Fibroblast of pulmonary artery (primary cell): ENCODE measurements around the gene ADAM11.
"Not testable (repeated sequence)": the region's sequence is repeated elsewhere in the genome, so short reads cannot be mapped to it uniquely, and the experiment has no call there.

ENCODE experiments used
- DNase-seq: peaks from one replicate; pipeline ENCODE4 v3.0.0-alpha.2; 2010; ENCODE audit warnings: low read depth
- H3K4me3 ChIP-seq: replicated peaks from 2 replicates; pipeline ENCODE4 v1.5.1; 2011; ENCODE audit warnings: low read depth, mild to moderate bottlenecking, control low read depth, low read length, moderate library complexity
- CTCF ChIP-seq: IDR thresholded peaks from 2 replicates; pipeline ENCODE4 v1.5.1; 2011; ENCODE audit warnings: mild to moderate bottlenecking, control low read depth, low read length, inconsistent platforms; ENCODE audit errors: missing control alignments

The ADAM11 gene

GRCh38 chr17:44738214-44738906, 20.4 kb upstream of the ADAM11 start:
- no peak for TF ChIP-seq CTCF
- no peak overlapping the region for H3K4me3 ChIP-seq
- DNase-seq: no peak

GRCh38 chr17:44741316-44741715, 17.5 kb upstream of the ADAM11 start:
- no peak for TF ChIP-seq CTCF
- DNase-seq: no peak
- no peak overlapping the region for H3K4me3 ChIP-seq

DNA sequence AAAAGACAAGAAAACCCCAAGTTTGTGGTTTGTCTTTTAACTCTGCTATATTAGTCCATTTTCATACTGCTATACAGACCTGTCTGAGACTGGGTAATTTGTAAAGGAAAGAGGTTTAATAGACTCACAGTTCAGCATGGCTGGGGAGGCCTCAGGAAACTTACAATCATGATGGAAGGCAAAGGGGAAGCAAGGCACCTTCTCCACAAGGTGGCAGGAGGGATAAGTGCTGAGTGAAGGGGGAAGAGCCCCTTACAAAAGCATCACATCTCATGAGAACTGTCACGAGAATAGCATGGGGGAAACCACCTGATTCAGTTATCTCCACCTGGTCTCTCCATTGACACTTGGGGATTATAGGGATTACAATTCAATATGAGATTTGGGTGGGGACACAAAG, 13.5 kb upstream of the ADAM11 start:
- TF ChIP-seq CTCF: no peak
- DNase-seq: no peak
- no peak overlapping the region for H3K4me3 ChIP-seq

- H3K4me3 ChIP-seq: not testable (repeated sequence)
Measured at GRCh38 chr17:44745738-44746137, 13.1 kb upstream of the ADAM11 start.

GRCh38 chr17:44747566-44747965, 11.2 kb upstream of the ADAM11 start:
- DNase-seq: no peak
- TF ChIP-seq CTCF: no peak
- H3K4me3 ChIP-seq: no peak overlapping the region

More at GRCh38 chr17:44745738-44746137, 13.1 kb upstream of the ADAM11 start:
- DNase-seq: not testable (repeated sequence)

- no peak for TF ChIP-seq CTCF
- no peak for DNase-seq
- H3K4me3 ChIP-seq: no peak overlapping the region
Measured at GRCh38 chr17:44749076-44749979, 9.5 kb upstream of the ADAM11 start.

- no peak for TF ChIP-seq CTCF
- no peak for DNase-seq
Measured at GRCh38 chr17:44749980-44750318, 8.8 kb upstream of the ADAM11 start.

More at GRCh38 chr17:44749980-44750318, 8.8 kb upstream of the ADAM11 start:
- H3K4me3 ChIP-seq: no peak overlapping the region
